PC-9 (cell line): Measurements from ENCODE around the gene NFKBIZ. TPM values are rescaled to one million over a fixed set of nuclear protein-coding genes. Genes with fewer than 3 reads are reported as not detected.

ENCODE experiments used
- BruUV-seq: library from RNA; stranded (reverse); fragments of 400-500 nt; replicated peaks from 2 replicates; lab custom pipeline; 2021; lab: Mats Ljungman, UMichigan
- CTCF ChIA-PET: fragments of 300-600 bp; sonication (Branson Sonifier 250); formaldehyde crosslinking; loops from one replicate; lab custom pipeline; 2022; ENCODE audit warnings: antibody characterized with exemption; lab: Charles Lee
- POLR2A ChIA-PET: fragments of 300-600 bp; sonication (Branson Sonifier 250); formaldehyde crosslinking; loops from one replicate; lab custom pipeline; 2022; ENCODE audit warnings: antibody characterized with exemption; ENCODE audit not compliant: unreplicated experiment; lab: Charles Lee
- DNase-seq, 2 experiments: peaks; one replicate each; pipeline versions ENCODE4 v3.0.0 to v3.0.0-alpha.2; 2015 to 2022; ENCODE audit warnings: mixed read lengths in 1 of 2
- H2AFZ ChIP-seq: fragments of 200-600 bp; sonication (generic); 2 replicates; pipeline ENCODE4 v1.8.1; 2017; ENCODE audit warnings: antibody characterized with exemption
- H3F3A ChIP-seq: fragments of 200-600 bp; sonication (generic); 2 replicates; pipeline ENCODE4 v1.8.1; 2017; ENCODE audit warnings: antibody characterized with exemption, mild to moderate bottlenecking, low read depth; ENCODE audit not compliant: insufficient read depth
- H3K27ac ChIP-seq: fragments of 200-600 bp; sonication (generic); 2 replicates; pipeline ENCODE4 v1.6.1; 2016; ENCODE audit warnings: mixed run types
- H3K27me3 ChIP-seq: fragments of 200-600 bp; sonication (generic); 2 replicates; pipeline ENCODE4 v1.6.1; 2016; ENCODE audit warnings: low read depth, mixed run types; ENCODE audit not compliant: insufficient read depth
- H3K36me3 ChIP-seq: fragments of 200-600 bp; sonication (generic); 2 replicates; pipeline ENCODE4 v1.6.1; 2016; ENCODE audit warnings: low read depth, mixed run types
- H3K4me1 ChIP-seq: fragments of 200-600 bp; sonication (generic); replicated peaks from 2 replicates; pipeline ENCODE4 v1.6.1; 2016; ENCODE audit warnings: mixed run types; ENCODE audit not compliant: insufficient read depth
- H3K4me2 ChIP-seq: fragments of 200-600 bp; sonication (generic); 2 replicates; pipeline ENCODE4 v1.6.1; 2017; ENCODE audit warnings: mixed run types
- H3K4me3 ChIP-seq: fragments of 200-600 bp; sonication (generic); 2 replicates; pipeline ENCODE4 v1.6.1; 2016; ENCODE audit warnings: mixed run types
- H3K79me2 ChIP-seq: fragments of 200-600 bp; sonication (generic); 2 replicates; pipeline ENCODE4 v1.6.1; 2017; ENCODE audit warnings: low read depth, mixed run types
- H3K9me2 ChIP-seq: fragments of 200-600 bp; sonication (generic); 2 replicates; pipeline ENCODE4 v1.8.1; 2017; ENCODE audit warnings: mild to moderate bottlenecking; ENCODE audit not compliant: insufficient read depth
- H3K9me3 ChIP-seq: fragments of 200-600 bp; sonication (generic); 2 replicates; pipeline ENCODE4 v1.8.1; 2016; ENCODE audit warnings: low read depth; ENCODE audit not compliant: insufficient read depth
- H4K20me1 ChIP-seq: fragments of 200-600 bp; sonication (generic); 2 replicates; pipeline ENCODE4 v1.8.1; 2017; ENCODE audit not compliant: insufficient read depth
- EZH2 ChIP-seq: fragments of 200-600 bp; sonication (generic); IDR thresholded peaks from 2 replicates; pipeline ENCODE4 v1.8.0; 2017; ENCODE audit warnings: antibody characterized with exemption, low read depth
- intact Hi-C: fragments of 100-400 bp; cut with micrococcal nuclease; formaldehyde crosslinking; loops from one replicate; pipeline ENCODE4 v1.10.0; 2022; ENCODE audit not compliant: unreplicated experiment
- total RNA-seq: library from RNA; stranded (reverse); gene quantifications from 2 replicates; pipeline ENCODE4 v1.2.3, GENCODE V29; 2021
- TF ChIP-seq, protein P1 (sequence below): fragments of 200-600 bp; sonication (generic); conservative IDR thresholded peaks from 2 replicates; pipeline ENCODE4 v1.6.1; 2017; ENCODE audit warnings: mixed run types, antibody characterized with exemption, mild to moderate bottlenecking, moderate library complexity

Gene NFKBIZ
- total RNA-seq, 1 experiment from 2014 or later, result 44.9 TPM

DNA sequence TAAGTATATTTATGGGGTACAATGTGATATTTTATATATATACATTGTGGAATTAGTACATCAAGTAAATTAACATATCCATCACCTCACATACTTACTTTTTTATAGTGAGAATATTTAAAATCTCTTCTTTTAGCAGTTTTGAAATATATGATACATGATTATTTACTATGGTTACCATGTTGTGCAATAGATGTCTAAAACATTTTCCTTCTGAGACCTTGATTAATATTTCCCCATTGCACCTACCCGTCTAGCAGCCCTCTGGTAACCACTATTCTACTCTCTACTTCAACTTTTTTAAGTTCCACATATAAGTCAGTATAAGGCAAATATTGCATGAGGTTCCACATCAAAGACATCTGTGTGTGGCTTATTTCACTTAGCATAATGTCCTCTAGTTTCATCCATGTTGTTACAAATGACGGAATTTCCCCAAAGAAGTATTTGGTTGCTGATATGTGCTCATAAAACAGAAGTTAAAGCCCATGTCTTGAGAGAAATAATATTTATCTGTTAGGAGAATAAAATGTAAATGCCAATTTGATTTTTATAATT is 29.6 kb upstream of the NFKBIZ start:
- no peak for DNase-seq
- CTCF ChIA-PET, result no interaction called here
- intact Hi-C loops, result no loop called here

DNA sequence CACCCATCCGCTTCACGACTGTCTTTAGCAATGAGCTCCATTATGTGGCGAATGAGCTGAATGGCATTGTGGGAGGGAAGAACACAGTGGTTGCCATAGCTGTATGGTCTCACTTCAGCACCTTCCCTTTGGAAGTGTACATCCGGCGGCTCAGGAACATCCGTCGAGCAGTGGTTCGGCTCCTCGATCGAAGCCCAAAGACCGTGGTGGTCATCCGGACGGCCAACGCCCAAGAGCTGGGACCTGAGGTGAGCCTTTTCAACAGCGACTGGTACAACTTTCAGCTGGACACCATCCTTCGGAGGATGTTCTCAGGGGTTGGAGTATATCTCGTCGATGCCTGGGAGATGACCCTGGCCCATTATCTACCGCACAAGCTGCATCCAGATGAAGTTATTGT is 27.8 kb upstream of the NFKBIZ start:
- Histone ChIP-seq H4K20me1 (no peaks in the 10 kb centered on the region), H3K79me2 (no peaks in the 10 kb centered on the region), H3K4me3 (no peak overlapping the region), H3K9me2 (no peaks in the 10 kb centered on the region), H3K27me3 (no peaks in the 10 kb centered on the region), H3K9me3 (no peaks in the 10 kb centered on the region; the same call in 1 of the 2 replicates), H3K36me3 (no peaks in the 10 kb centered on the region), H3K27ac (no peak overlapping the region), H3F3A (peaks cover 13% of the 10 kb centered on the region; the same call in 1 of the 2 replicates), H2AFZ (no peak overlapping the region), H3K4me1 (peaks cover 12% of the 10 kb centered on the region; the same call in 1 of the 2 replicates), H3K4me2 (no peak overlapping the region)
- BruUV-seq, result no TSS peak
- ChIA-PET POLR2A (no interaction called here), CTCF (no interaction called here)
- TF ChIP-seq EZH2, result no peak
- TF ChIP-seq, protein P1, sequence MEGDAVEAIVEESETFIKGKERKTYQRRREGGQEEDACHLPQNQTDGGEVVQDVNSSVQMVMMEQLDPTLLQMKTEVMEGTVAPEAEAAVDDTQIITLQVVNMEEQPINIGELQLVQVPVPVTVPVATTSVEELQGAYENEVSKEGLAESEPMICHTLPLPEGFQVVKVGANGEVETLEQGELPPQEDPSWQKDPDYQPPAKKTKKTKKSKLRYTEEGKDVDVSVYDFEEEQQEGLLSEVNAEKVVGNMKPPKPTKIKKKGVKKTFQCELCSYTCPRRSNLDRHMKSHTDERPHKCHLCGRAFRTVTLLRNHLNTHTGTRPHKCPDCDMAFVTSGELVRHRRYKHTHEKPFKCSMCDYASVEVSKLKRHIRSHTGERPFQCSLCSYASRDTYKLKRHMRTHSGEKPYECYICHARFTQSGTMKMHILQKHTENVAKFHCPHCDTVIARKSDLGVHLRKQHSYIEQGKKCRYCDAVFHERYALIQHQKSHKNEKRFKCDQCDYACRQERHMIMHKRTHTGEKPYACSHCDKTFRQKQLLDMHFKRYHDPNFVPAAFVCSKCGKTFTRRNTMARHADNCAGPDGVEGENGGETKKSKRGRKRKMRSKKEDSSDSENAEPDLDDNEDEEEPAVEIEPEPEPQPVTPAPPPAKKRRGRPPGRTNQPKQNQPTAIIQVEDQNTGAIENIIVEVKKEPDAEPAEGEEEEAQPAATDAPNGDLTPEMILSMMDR, result no peak
- intact Hi-C loops, result no loop called here
- DNase-seq, result no peak

More for the DNA sequence above, 29.6 kb upstream of the NFKBIZ start:
- H3K9me2 ChIP-seq, result no peaks in the 10 kb centered on the region
- H3K79me2 ChIP-seq, result no peaks in the 10 kb centered on the region
- POLR2A ChIA-PET, result no interaction called here
- BruUV-seq, result no TSS peak
- H3K9me3 ChIP-seq, result no peaks in the 10 kb centered on the region; the same call in 1 of the 2 replicates
- no peak overlapping the region for H2AFZ ChIP-seq
- H3K36me3 ChIP-seq, result no peaks in the 10 kb centered on the region
- H3K4me2 ChIP-seq, result no peak overlapping the region
- H3K27me3 ChIP-seq, result no peaks in the 10 kb centered on the region
- no peak for TF ChIP-seq EZH2
- TF ChIP-seq, protein P1, result no peak
- H3K4me1 ChIP-seq, result peaks cover 10% of the 10 kb centered on the region; the same call in 1 of the 2 replicates
- peaks cover 16% of the 10 kb centered on the region; the same call in 1 of the 2 replicates for H3F3A ChIP-seq
- H3K4me3 ChIP-seq, result no peak overlapping the region
- no peaks in the 10 kb centered on the region for H4K20me1 ChIP-seq
- no peak overlapping the region for H3K27ac ChIP-seq

DNA sequence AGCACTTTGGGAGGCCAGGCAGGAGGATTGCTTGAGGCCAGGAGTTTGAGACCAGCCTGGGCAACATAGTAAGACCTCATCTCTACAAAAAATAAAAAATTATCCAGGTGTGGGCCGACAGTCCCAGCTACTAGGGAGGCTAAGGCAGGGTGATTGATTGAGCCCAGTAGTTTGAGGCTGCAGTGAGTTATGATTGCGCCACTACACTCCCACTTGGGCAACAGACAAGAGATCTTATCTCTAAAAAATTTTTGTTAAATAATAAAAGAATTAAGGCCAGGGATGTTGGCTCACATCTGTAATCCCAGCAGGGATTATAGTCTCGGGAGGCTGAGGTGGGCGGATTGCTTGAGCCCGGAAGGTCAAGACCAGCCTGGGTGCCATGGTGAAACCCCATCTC is 25.8 kb upstream of the NFKBIZ start:
- TF ChIP-seq EZH2, result no peak
- TF ChIP-seq, protein P1, result no peak
- intact Hi-C loops, result no loop called here
- Histone ChIP-seq H3K4me3 (no peak overlapping the region), H3K27ac (no peak overlapping the region), H3K79me2 (no peaks in the 10 kb centered on the region), H2AFZ (no peak overlapping the region), H3K36me3 (no peaks in the 10 kb centered on the region), H4K20me1 (no peaks in the 10 kb centered on the region), H3K4me1 (peaks cover 17% of the 10 kb centered on the region), H3K27me3 (no peaks in the 10 kb centered on the region), H3F3A (peaks cover 3% of the 10 kb centered on the region; the same call in 1 of the 2 replicates), H3K4me2 (no peak overlapping the region), H3K9me3 (no peaks in the 10 kb centered on the region), H3K9me2 (no peaks in the 10 kb centered on the region)
- ChIA-PET POLR2A (interaction anchor here (0.5 to 0.6 kb wide), 3 partner anchors 44 to 1956 kb away, joined by 3 to 9 read pairs (median 4); no protein-coding TSS in a partner anchor), CTCF (interaction anchor here (0.6 kb wide), 1 partner anchor 334 kb away, joined by 4 read pairs; no protein-coding TSS in a partner anchor)
- DNase-seq, result no peak
- no TSS peak for BruUV-seq
